H1 (cell line): ENCODE data around the gene CXXC5. TPM values are rescaled to one million over a fixed set of nuclear protein-coding genes. Genes with fewer than 3 reads are reported as not detected.

ENCODE experiments used
- CTCF ChIA-PET: fragments of 300-600 bp; sonication (Branson Sonifier 250); formaldehyde crosslinking; loops from one replicate; lab custom pipeline; 2021; ENCODE audit not compliant: partially characterized antibody; lab: Charles Lee
- POLR2A ChIA-PET: fragments of 300-600 bp; sonication (Branson Sonifier 250); formaldehyde crosslinking; loops from one replicate; lab custom pipeline; 2021; ENCODE audit warnings: inconsistent platforms; ENCODE audit not compliant: partially characterized antibody; lab: Charles Lee
- DNase-seq, 2 experiments: peaks; one replicate each; pipeline versions ENCODE4 v3.0.0 to v3.0.0-alpha.2; 2010 to 2022; ENCODE audit warnings: low spot score in 2 of 2, low read depth in 1 of 2, mixed read lengths in 1 of 2
- FAIRE-seq: peaks from 2 replicates; lab custom pipeline; 2011; peaks lifted over from hg19 to GRCh38; lab: Jason Lieb, UNC
- H2AFZ ChIP-seq: 2 replicates; pipeline ENCODE4 v1.8.1; 2012; ENCODE audit warnings: low read length, inconsistent platforms
- H2AK5ac ChIP-seq: 2 replicates; pipeline ENCODE4 v1.6.1; 2013; ENCODE audit warnings: low read depth, low read length
- H2BK120ac ChIP-seq: replicated peaks from 2 replicates; pipeline ENCODE3; 2013; ENCODE audit warnings: low read depth, low read length, inconsistent platforms
- H2BK12ac ChIP-seq: 2 replicates; pipeline ENCODE4 v1.6.1; 2013; ENCODE audit warnings: low read depth, low read length
- H2BK15ac ChIP-seq: 2 replicates; pipeline ENCODE4 v1.6.1; 2013; ENCODE audit warnings: low read length
- H2BK20ac ChIP-seq: 2 replicates; pipeline ENCODE4 v1.6.1; 2013; ENCODE audit warnings: low read length
- H2BK5ac ChIP-seq: 2 replicates; pipeline ENCODE4 v1.6.1; 2013; ENCODE audit warnings: low read depth, low read length
- H3K14ac ChIP-seq: 2 replicates; pipeline ENCODE4 v1.6.1; 2013; ENCODE audit warnings: inconsistent platforms; ENCODE audit not compliant: insufficient read length
- H3K18ac ChIP-seq: 2 replicates; pipeline ENCODE4 v1.6.1; 2013; ENCODE audit warnings: low read length; ENCODE audit errors: extremely low read depth
- H3K23ac ChIP-seq: 2 replicates; pipeline ENCODE4 v1.6.1; 2013; ENCODE audit warnings: inconsistent platforms; ENCODE audit not compliant: insufficient read length
- H3K23me2 ChIP-seq: 2 replicates; pipeline ENCODE4 v1.6.1; 2013; ENCODE audit warnings: low read depth, low read length
- H3K27ac ChIP-seq: 2 replicates; pipeline ENCODE4 v1.6.1; 2011; ENCODE audit warnings: low read depth, low read length, inconsistent platforms
- H3K27me3 ChIP-seq, 4 experiments: replicated peaks in 1 of 4; 1 replicate in 1 of 4; 2 replicates in 3 of 4; pipeline versions ENCODE4 v1.6.1 to v1.8.1; 2011 to 2013; ENCODE audit warnings: low read length in 3 of 4, mild to moderate bottlenecking in 3 of 4, inconsistent platforms in 2 of 4, mixed read lengths in 2 of 4, moderate library complexity in 1 of 4; ENCODE audit not compliant: control insufficient read depth in 3 of 4, insufficient read depth in 3 of 4; ENCODE audit errors: extremely low read depth in 1 of 4
- H3K36me3 ChIP-seq, 4 experiments: 2 replicates each; pipeline versions ENCODE4 v1.6.1 to v1.8.1; 2011 to 2013; ENCODE audit warnings: mild to moderate bottlenecking in 4 of 4, low read length in 3 of 4, moderate library complexity in 2 of 4, control low read depth in 1 of 4, inconsistent platforms in 1 of 4; ENCODE audit not compliant: insufficient read depth in 4 of 4, control insufficient read depth in 2 of 4
- H3K4ac ChIP-seq: replicated peaks from 2 replicates; pipeline ENCODE3; 2013; ENCODE audit warnings: low read length, low read depth, mixed read lengths, inconsistent platforms; ENCODE audit not compliant: insufficient read length
- H3K4me1 ChIP-seq, 4 experiments: replicated peaks in 1 of 4; 1 replicate in 1 of 4; 2 replicates in 3 of 4; pipeline versions ENCODE4 v1.6.1 to v1.8.1; 2011 to 2013; ENCODE audit warnings: low read length in 3 of 4, inconsistent platforms in 2 of 4, mixed read lengths in 1 of 4; ENCODE audit not compliant: insufficient read depth in 4 of 4, control insufficient read depth in 3 of 4
- H3K4me2 ChIP-seq, 2 experiments: 2 replicates each; pipeline versions ENCODE4 v1.6.1 to v1.8.1; 2011 to 2013; ENCODE audit warnings: low read depth in 2 of 2, low read length in 2 of 2, control low read depth in 1 of 2, inconsistent platforms in 1 of 2, mild to moderate bottlenecking in 1 of 2; ENCODE audit not compliant: insufficient read depth in 1 of 2
- H3K4me3 ChIP-seq, 4 experiments: fragments of 200-600, 300-600 bp in 1 of 4; sonication (generic), shearing (Covaris generic), sonication (Bioruptor Twin) in 1 of 4; 2 replicates each; pipeline versions ENCODE4 v1.5.1 to v1.8.1; 2011 to 2016; ENCODE audit warnings: low read length in 4 of 4, low read depth in 3 of 4, control low read depth in 2 of 4, inconsistent platforms in 2 of 4, mild to moderate bottlenecking in 2 of 4, mixed read lengths in 1 of 4, moderate library complexity in 1 of 4; ENCODE audit not compliant: insufficient read depth in 2 of 4; ENCODE audit errors: extremely low read depth in 1 of 4
- H3K56ac ChIP-seq: replicated peaks from 2 replicates; pipeline ENCODE3; 2013; ENCODE audit warnings: low read depth, mild to moderate bottlenecking, mixed read lengths, low read length, inconsistent platforms; ENCODE audit not compliant: insufficient read length
- H3K79me1 ChIP-seq: 2 replicates; pipeline ENCODE4 v1.6.1; 2013; ENCODE audit warnings: low read depth, low read length, control low read depth
- H3K79me2 ChIP-seq, 2 experiments: 2 replicates each; pipeline versions ENCODE4 v1.6.1 to v1.8.1; 2012 to 2013; ENCODE audit warnings: low read length in 2 of 2, mild to moderate bottlenecking in 2 of 2, inconsistent platforms in 1 of 2; ENCODE audit not compliant: insufficient read depth in 2 of 2, control insufficient read depth in 1 of 2
- H3K9ac ChIP-seq, 4 experiments: replicated peaks in 1 of 4; 1 replicate in 1 of 4; 2 replicates in 3 of 4; pipeline versions ENCODE4 v1.6.1 to v1.8.1; 2011 to 2013; ENCODE audit warnings: low read depth in 3 of 4, low read length in 3 of 4, control low read depth in 2 of 4, mild to moderate bottlenecking in 2 of 4, moderate library complexity in 2 of 4, inconsistent platforms in 1 of 4; ENCODE audit errors: extremely low read depth in 1 of 4
- H3K9me3 ChIP-seq, 2 experiments: 2 replicates each; pipeline versions ENCODE4 v1.6.1 to v1.8.1; 2012 to 2013; ENCODE audit warnings: mild to moderate bottlenecking in 2 of 2, moderate library complexity in 2 of 2, control low read depth in 1 of 2, inconsistent platforms in 1 of 2, low read depth in 1 of 2, low read length in 1 of 2, mixed read lengths in 1 of 2; ENCODE audit not compliant: insufficient read depth in 2 of 2
- H4K20me1 ChIP-seq, 2 experiments: replicated peaks in 1 of 2; 2 replicates each; pipeline versions ENCODE3 to v1.8.1; 2011 to 2013; ENCODE audit warnings: inconsistent platforms in 2 of 2, low read length in 2 of 2, mild to moderate bottlenecking in 1 of 2; ENCODE audit not compliant: insufficient read depth in 2 of 2, control insufficient read depth in 1 of 2
- H4K5ac ChIP-seq: 2 replicates; pipeline ENCODE4 v1.6.1; 2013; ENCODE audit warnings: low read length, low read depth, mixed read lengths, inconsistent platforms; ENCODE audit not compliant: insufficient read length
- H4K8ac ChIP-seq: 2 replicates; pipeline ENCODE4 v1.8.0; 2013; ENCODE audit warnings: mild to moderate bottlenecking, moderate library complexity, low read length, inconsistent platforms; ENCODE audit not compliant: insufficient read depth; ENCODE audit errors: extremely low read depth
- H4K91ac ChIP-seq: replicated peaks from 2 replicates; pipeline ENCODE3; 2013; ENCODE audit warnings: low read length, mixed read lengths, inconsistent platforms; ENCODE audit not compliant: insufficient read length
- GABPA ChIP-seq: IDR thresholded peaks from 2 replicates; pipeline ENCODE4 v1.6.1; 2011; ENCODE audit warnings: mild to moderate bottlenecking, low read length, moderate library complexity, borderline replicate concordance; ENCODE audit not compliant: insufficient read depth
- MAFK ChIP-seq: IDR thresholded peaks from 2 replicates; pipeline ENCODE4 v1.6.1; 2012; ENCODE audit warnings: low read depth, mild to moderate bottlenecking, improper control_type of control experiment, low read length
- SIRT6 ChIP-seq: IDR thresholded peaks from one replicate; pipeline ENCODE4 v1.7.1; 2012; ENCODE audit warnings: low read length, inconsistent platforms
- WGBS, 2 experiments: shearing (Covaris generic) in 1 of 2; methylation state at CpG; one replicate each; pipeline versions ENCODE4 v1.1.6 to v1.1.7; 2013 to 2015; ENCODE audit warnings: low lambda C conversion rate in 2 of 2, mixed read lengths in 2 of 2, inconsistent platforms in 1 of 2, low coverage in 1 of 2, missing lambda C conversion rate in 1 of 2; ENCODE audit not compliant: insufficient replicate concordance in 2 of 2, insufficient coverage in 1 of 2, insufficient read length in 1 of 2; ENCODE audit errors: extremely low coverage in 1 of 2, missing lambda C conversion rate in 1 of 2; 5-methylcytosine and 5-hydroxymethylcytosine counted together
- polyA plus RNA-seq, 7 experiments: library from polyadenylated mRNA; depleted of rRNA in 3 of 7; stranded (reverse) in 5 of 7; unstranded in 2 of 7; fragments of >200 nt in 5 of 7; fragments of 200-250 nt in 2 of 7; gene quantifications; 1 replicate in 5 of 7; 2 replicates in 1 of 7; 4 replicates in 1 of 7; pipeline versions ENCODE4 v1.2.1 to v1.2.3, GENCODE V29; 2011 to 2013; ENCODE audit warnings: missing spikeins in 2 of 7, mixed read lengths in 2 of 7
- total RNA-seq: library from RNA; stranded (reverse); fragmentation: NEBNext Ultra II Directional; extraction: Animal tissue kit (Norgen Biotek cat#: 25700); gene quantifications from 2 replicates; pipeline ENCODE4 v1.2.1, GENCODE V29; 2021

The CXXC5 gene
- total and polyA plus RNA-seq, 2 of the 8 experiments (the other 6 are each of a cell fraction or from before 2014, with no cell fraction given) = 61.4 to 74.0 TPM

DNA sequence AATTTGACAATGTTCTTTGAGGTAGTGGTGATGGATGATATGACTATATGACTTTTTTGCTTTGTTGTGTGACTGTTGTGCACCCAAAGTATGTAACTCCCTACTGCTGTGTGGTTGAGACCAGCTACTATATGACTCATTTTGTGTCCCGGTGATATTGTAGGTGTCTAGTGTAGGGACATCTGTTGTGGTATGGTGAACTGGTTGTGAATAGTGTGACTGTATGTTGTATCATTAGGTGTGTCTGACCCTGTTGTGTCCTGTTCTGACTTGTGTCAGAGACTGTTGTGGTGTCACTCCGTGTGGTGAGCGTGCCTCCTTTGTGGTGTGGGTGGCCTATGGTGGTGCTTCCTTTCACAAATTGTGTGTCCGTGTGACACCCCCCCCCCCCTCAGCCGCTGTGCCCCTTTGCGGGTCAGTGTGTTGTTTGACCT, 11.2 kb upstream of the CXXC5 start:
- Histone ChIP-seq H3K4ac (peak overlapping the region; percentile 96), H4K91ac (peak overlapping the region; percentile 98), H3K79me1 (no peaks in the 10 kb centered on the region; the same call in 1 of the 2 replicates), H2BK12ac (peak overlapping the region; percentile 99), H2BK5ac (peak overlapping the region; percentile 95; the same call in 1 of the 2 replicates)
- TF ChIP-seq GABPA = no peak
- no peak for TF ChIP-seq SIRT6
- TF ChIP-seq MAFK = no peak
- TF ChIP-seq, all 59 proteins: peak for 0
- ChIA-PET CTCF (interaction anchor here (1.3 to 20.3 kb wide), 17 partner anchors 12 to 226 kb away, joined by 3 to 385 read pairs (median 43); partner anchors contain the start of gene CXXC5), POLR2A (interaction anchor here (1.3 to 9.8 kb wide), 9 partner anchors 13 to 122 kb away, joined by 3 to 212 read pairs (median 5); partner anchors contain the start of gene CXXC5)
- peak overlapping the region; percentile 66 to 87 for H3K4me2 ChIP-seq
- H3K9ac ChIP-seq = peak overlapping the region in 2 of 4 experiments; percentile 36 to 51; a peak in 1 of 7 replicates
- no peaks in the 10 kb centered on the region; a peak in 1 of 7 replicates for H3K27me3 ChIP-seq
- peak overlapping the region; percentile 88 for H2BK15ac ChIP-seq
- peaks cover 6% of the 10 kb centered on the region for H3K23me2 ChIP-seq
- peaks cover 0 to 15% of the 10 kb centered on the region in 2 experiments for H4K20me1 ChIP-seq
- WGBS, 2 experiments = 28% methylated on average over 3 of the region's 6 CpGs; no CpG with 5 or more reads in 1 of the 2 experiments
- no peaks in the 10 kb centered on the region for H3K36me3 ChIP-seq
- H3K14ac ChIP-seq = no peak overlapping the region
- H3K27ac ChIP-seq = no peak overlapping the region
- DNase-seq (no peak), FAIRE-seq (no peak)
- H2BK20ac ChIP-seq = peak overlapping the region; percentile 90; the same call in 1 of the 2 replicates
- peaks cover 29 to 58% (median 43%) of the 10 kb centered on the region in 4 experiments for H3K4me1 ChIP-seq
- H2AFZ ChIP-seq = no peak overlapping the region
- H3K56ac ChIP-seq = peak overlapping the region; percentile 54
- peaks cover 0 to 4% of the 10 kb centered on the region in 2 experiments; a peak in 1 of 4 replicates for H3K79me2 ChIP-seq
- H2AK5ac ChIP-seq = peak overlapping the region; percentile 100
- H2BK120ac ChIP-seq = peak overlapping the region; percentile 87
- H3K4me3 ChIP-seq = peak overlapping the region in 2 of 4 experiments; percentile 36 to 66; a peak in 6 of 8 replicates
- no peaks in the 10 kb centered on the region for H3K9me3 ChIP-seq
- H4K5ac ChIP-seq = peak overlapping the region; percentile 45
- H3K23ac ChIP-seq = no peak overlapping the region
- H3K18ac ChIP-seq = peak overlapping the region; percentile 41; the same call in 1 of the 2 replicates
- H4K8ac ChIP-seq = no peak overlapping the region
